ENCODE measurements around the gene MLLT3.

GRCh38 chr9:20473515-20474013 is 148.7 kb downstream of the MLLT3 start:
- TF ChIP-seq POLR2A (IDR thresholded peaks at IDR 0.05) (no peak), CTCF (IDR thresholded peaks at IDR 0.05) (no peak), POLR2AphosphoS5 (IDR thresholded peaks at IDR 0.05) (no peak), EP300 (IDR thresholded peaks at IDR 0.05; ENCODE audit: low read depth) (no peak)
